HL-60 (cell line): ENCODE results near the gene ZRANB1.

Experiments
- DNase-seq, 2 experiments: peaks; one replicate each; pipeline ENCODE4 v3.0.0-alpha.2; 2010 to 2020; ENCODE audit warnings: low read depth in 1 of 2, low spot score in 1 of 2
- H3K27ac ChIP-seq: fragments of 250-450 bp; sonication (Bioruptor Pico); replicated peaks from 2 replicates; pipeline ENCODE4 v1.5.1; 2020; ENCODE audit warnings: mild to moderate bottlenecking, moderate library complexity
- H3K27me3 ChIP-seq: fragments of 250-450 bp; sonication (Bioruptor Pico); 2 replicates; pipeline ENCODE4 v1.5.1; 2021; ENCODE audit warnings: mild to moderate bottlenecking, moderate library complexity; ENCODE audit not compliant: insufficient read depth, poor library complexity, severe bottlenecking
- H3K4me3 ChIP-seq: replicated peaks from 2 replicates; pipeline ENCODE4 v1.5.1; 2011; ENCODE audit warnings: mild to moderate bottlenecking, control low read depth, low read length; ENCODE audit not compliant: insufficient read depth
- CTCF ChIP-seq: IDR thresholded peaks from one replicate; pipeline ENCODE4 v1.5.1; 2011; ENCODE audit warnings: low read length, control low read depth, inconsistent platforms; ENCODE audit not compliant: insufficient read depth
- GABPA ChIP-seq: IDR thresholded peaks from 2 replicates; pipeline ENCODE4 v1.6.1; 2012; ENCODE audit warnings: low read depth
- POLR2AphosphoS5 ChIP-seq: IDR thresholded peaks from 2 replicates; pipeline ENCODE4 v1.6.1; 2012; ENCODE audit warnings: low read depth
- SPI1 ChIP-seq: IDR thresholded peaks from 2 replicates; pipeline ENCODE4 v1.6.1; 2012; ENCODE audit warnings: low read depth, mild to moderate bottlenecking, borderline replicate concordance
- TF ChIP-seq, protein P1 (sequence below): IDR thresholded peaks from 2 replicates; pipeline ENCODE4 v1.6.1; 2012; ENCODE audit warnings: low read depth; ENCODE audit not compliant: insufficient replicate concordance

The ZRANB1 gene

GRCh38 chr10:125025341-125025740, 83.4 kb downstream of the ZRANB1 start:
- Histone ChIP-seq H3K4me3 (no peak overlapping the region), H3K27me3 (no peaks in the 10 kb centered on the region), H3K27ac (no peak overlapping the region)
- no peak for DNase-seq
- TF ChIP-seq, protein P1, sequence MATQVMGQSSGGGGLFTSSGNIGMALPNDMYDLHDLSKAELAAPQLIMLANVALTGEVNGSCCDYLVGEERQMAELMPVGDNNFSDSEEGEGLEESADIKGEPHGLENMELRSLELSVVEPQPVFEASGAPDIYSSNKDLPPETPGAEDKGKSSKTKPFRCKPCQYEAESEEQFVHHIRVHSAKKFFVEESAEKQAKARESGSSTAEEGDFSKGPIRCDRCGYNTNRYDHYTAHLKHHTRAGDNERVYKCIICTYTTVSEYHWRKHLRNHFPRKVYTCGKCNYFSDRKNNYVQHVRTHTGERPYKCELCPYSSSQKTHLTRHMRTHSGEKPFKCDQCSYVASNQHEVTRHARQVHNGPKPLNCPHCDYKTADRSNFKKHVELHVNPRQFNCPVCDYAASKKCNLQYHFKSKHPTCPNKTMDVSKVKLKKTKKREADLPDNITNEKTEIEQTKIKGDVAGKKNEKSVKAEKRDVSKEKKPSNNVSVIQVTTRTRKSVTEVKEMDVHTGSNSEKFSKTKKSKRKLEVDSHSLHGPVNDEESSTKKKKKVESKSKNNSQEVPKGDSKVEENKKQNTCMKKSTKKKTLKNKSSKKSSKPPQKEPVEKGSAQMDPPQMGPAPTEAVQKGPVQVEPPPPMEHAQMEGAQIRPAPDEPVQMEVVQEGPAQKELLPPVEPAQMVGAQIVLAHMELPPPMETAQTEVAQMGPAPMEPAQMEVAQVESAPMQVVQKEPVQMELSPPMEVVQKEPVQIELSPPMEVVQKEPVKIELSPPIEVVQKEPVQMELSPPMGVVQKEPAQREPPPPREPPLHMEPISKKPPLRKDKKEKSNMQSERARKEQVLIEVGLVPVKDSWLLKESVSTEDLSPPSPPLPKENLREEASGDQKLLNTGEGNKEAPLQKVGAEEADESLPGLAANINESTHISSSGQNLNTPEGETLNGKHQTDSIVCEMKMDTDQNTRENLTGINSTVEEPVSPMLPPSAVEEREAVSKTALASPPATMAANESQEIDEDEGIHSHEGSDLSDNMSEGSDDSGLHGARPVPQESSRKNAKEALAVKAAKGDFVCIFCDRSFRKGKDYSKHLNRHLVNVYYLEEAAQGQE: no peak
- TF ChIP-seq POLR2AphosphoS5 (no peak), GABPA (no peak), SPI1 (no peak), CTCF (no peak)

DNA sequence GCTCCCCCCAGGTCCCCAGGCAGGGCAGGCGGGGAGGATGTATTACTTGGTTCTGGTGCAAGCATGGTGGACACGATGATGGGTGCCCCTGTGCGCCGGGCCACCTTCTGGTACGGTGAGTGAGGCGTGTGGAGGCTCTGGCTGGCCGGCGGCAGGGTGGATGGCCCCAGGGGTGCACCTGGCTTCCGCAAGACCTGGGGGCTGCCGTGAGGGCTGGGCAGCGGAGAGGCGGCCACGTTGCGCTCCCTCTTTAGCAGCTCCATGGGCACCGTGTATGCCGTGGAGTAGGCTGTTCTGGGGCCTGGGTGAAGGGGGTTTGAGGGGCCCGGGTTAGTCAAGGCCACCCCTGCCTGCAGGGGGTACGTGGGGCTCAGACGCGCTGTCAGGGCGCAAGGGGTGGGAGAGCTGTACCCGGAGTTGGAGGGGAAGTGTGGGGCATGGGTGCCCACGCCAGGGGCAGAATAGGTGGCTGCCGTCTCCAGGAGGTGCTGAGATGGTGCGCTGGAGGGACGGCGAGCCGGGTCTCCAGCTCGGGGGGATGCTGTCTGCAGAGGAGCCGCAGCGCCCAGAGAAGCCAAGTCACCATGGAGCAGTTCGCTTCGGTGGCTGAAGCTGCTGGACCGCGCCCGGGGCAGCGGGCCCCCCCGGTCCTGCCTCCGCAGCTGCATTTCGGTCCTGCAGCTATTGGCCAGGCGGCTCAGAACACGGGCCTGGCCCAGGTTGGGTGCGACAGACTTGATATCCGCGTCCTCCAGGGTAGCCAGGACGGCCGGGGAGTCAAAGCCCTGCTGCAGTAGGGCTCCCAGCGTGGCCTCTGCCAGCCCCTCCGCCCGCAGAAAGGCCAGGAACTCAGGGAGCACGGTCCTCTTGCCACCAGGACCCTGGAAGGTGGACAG, 84.4 kb downstream of the ZRANB1 start:
- H3K27me3 ChIP-seq: no peaks in the 10 kb centered on the region
- TF ChIP-seq, protein P1: no peak
- TF ChIP-seq GABPA (no peak), SPI1 (no peak)
- no peak overlapping the region for H3K4me3 ChIP-seq

GRCh38 chr10:125026974-125027735, 85.2 kb downstream of the ZRANB1 start:
- DNase-seq: no peak
- Histone ChIP-seq H3K27ac (no peak overlapping the region), H3K4me3 (no peak overlapping the region), H3K27me3 (no peaks in the 10 kb centered on the region)
- TF ChIP-seq CTCF: no peak
- no peak for TF ChIP-seq POLR2AphosphoS5

More for the DNA sequence above, 84.4 kb downstream of the ZRANB1 start:
- DNase-seq: no peak
- H3K27ac ChIP-seq: no peak overlapping the region
